Stromal cell of bone marrow (primary cell): ENCODE measurements around the gene LRP2BP.
"Not testable (repeated sequence)": the region's sequence is repeated elsewhere in the genome, so short reads cannot be mapped to it uniquely, and the experiment has no call there.

Source experiments
- DNase-seq: peaks from one replicate; pipeline ENCODE4 v3.0.0-alpha.2; 2012; ENCODE audit warnings: low read depth

The LRP2BP gene

GRCh38 chr4:185395956-185396723 is 416 bp upstream of the LRP2BP start:
- peak; percentile 94 for DNase-seq

GRCh38 chr4:185394568-185395237 is 1.0 kb downstream of the LRP2BP start:
- no peak for DNase-seq

- no peak for DNase-seq
These were observed 3.6 kb downstream of the LRP2BP start for GRCh38 chr4:185392156-185392555.

GRCh38 chr4:185390941-185391340 is 4.8 kb downstream of the LRP2BP start:
- DNase-seq: no peak

- no peak for DNase-seq
These were observed 7.8 kb downstream of the LRP2BP start for GRCh38 chr4:185387957-185388356.

- DNase-seq: no peak
These were observed 10.8 kb downstream of the LRP2BP start for GRCh38 chr4:185384930-185385331.

- DNase-seq: no peak
These were observed 11.7 kb downstream of the LRP2BP start for GRCh38 chr4:185384061-185384460.

GRCh38 chr4:185383451-185383850 is 12.3 kb downstream of the LRP2BP start:
- DNase-seq: no peak

- DNase-seq: no peak
These were observed 13.0 kb downstream of the LRP2BP start for GRCh38 chr4:185382754-185383153.

- DNase-seq: no peak
These were observed 14.2 kb downstream of the LRP2BP start for GRCh38 chr4:185381288-185382196.

GRCh38 chr4:185380320-185380719 is 15.4 kb downstream of the LRP2BP start:
- DNase-seq: no peak

GRCh38 chr4:185379326-185380295 is 16.1 kb downstream of the LRP2BP start:
- DNase-seq: no peak

GRCh38 chr4:185378264-185378663 is 17.5 kb downstream of the LRP2BP start:
- DNase-seq: no peak

GRCh38 chr4:185374573-185374972 is 21.2 kb downstream of the LRP2BP start:
- no peak for DNase-seq

- DNase-seq: no peak
These were observed 21.7 kb downstream of the LRP2BP start for GRCh38 chr4:185374027-185374426.

- no peak for DNase-seq
These were observed 24.0 kb downstream of the LRP2BP start for GRCh38 chr4:185371702-185372101.

GRCh38 chr4:185370268-185370949 is 25.3 kb downstream of the LRP2BP start:
- DNase-seq: no peak

GRCh38 chr4:185369731-185370130 is 26.0 kb downstream of the LRP2BP start:
- peak; percentile 51 for DNase-seq

- DNase-seq: no peak
These were observed 30.8 kb downstream of the LRP2BP start for GRCh38 chr4:185364886-185365285.

GRCh38 chr4:185363251-185363650 is 32.5 kb downstream of the LRP2BP start:
- no peak for DNase-seq

GRCh38 chr4:185362570-185362969 is 33.2 kb downstream of the LRP2BP start:
- DNase-seq: not testable (repeated sequence)
